Type B pancreatic cell (in vitro differentiated cells): Measurements from ENCODE around the gene FXYD5. TPM values are rescaled to one million over a fixed set of nuclear protein-coding genes. Genes with fewer than 3 reads are reported as not detected.
A peak's percentile ranks its signal among the peaks of the same experiment; 100 is the strongest.

Experiments
- DNase-seq: peaks from one replicate; pipeline ENCODE4 v3.0.0; 2021; ENCODE audit warnings: mixed read lengths; ENCODE audit not compliant: unreplicated experiment; ENCODE audit errors: extremely low spot score
- H3K27ac Mint-ChIP-seq: 2 replicates; pipeline ENCODE4 v1.8.0; 2021; ENCODE audit warnings: mild to moderate bottlenecking, mixed read lengths
- H3K27me3 Mint-ChIP-seq: 2 replicates; pipeline ENCODE4 v1.8.0; 2021; ENCODE audit warnings: mixed read lengths
- H3K36me3 Mint-ChIP-seq: 2 replicates; pipeline ENCODE4 v1.8.0; 2021; ENCODE audit warnings: mixed read lengths
- H3K4me1 Mint-ChIP-seq: one replicate; pipeline ENCODE4 v1.8.0; 2021; ENCODE audit warnings: mixed read lengths; ENCODE audit not compliant: unreplicated experiment
- H3K4me3 Mint-ChIP-seq: 2 replicates; pipeline ENCODE4 v1.8.0; 2021; ENCODE audit warnings: mild to moderate bottlenecking, mixed read lengths
- H3K9me3 Mint-ChIP-seq: 2 replicates; pipeline ENCODE4 v1.8.0; 2021; ENCODE audit warnings: mixed read lengths
- CTCF ChIP-seq: fragments of 200-600 bp; sonication (generic); conservative IDR thresholded peaks from 2 replicates; pipeline ENCODE4 v1.5.0; 2021; ENCODE audit warnings: antibody characterized with exemption, mild to moderate bottlenecking
- total RNA-seq: library from RNA; stranded (reverse); gene quantifications from 2 replicates; pipeline ENCODE4 v1.2.1, GENCODE V29; 2021; ENCODE audit warnings: low replicate concordance

FXYD5 gene
- total RNA-seq, 1 donor from 2014 or later, result 24.2 TPM

- Mint-ChIP-seq H3K9me3 (no peaks in the 10 kb centered on the region), H3K27me3 (no peaks in the 10 kb centered on the region), H3K4me3 (no peak overlapping the region), H3K4me1 (no peaks in the 10 kb centered on the region), H3K36me3 (no peaks in the 10 kb centered on the region), H3K27ac (peak overlapping the region; percentile 48)
- TF ChIP-seq CTCF, result no peak
- DNase-seq, result no peak
These were observed 59.4 kb downstream of the FXYD5 start for GRCh38 chr19:35213663-35214632.

GRCh38 chr19:35214766-35215422 lies 60.4 kb downstream of the FXYD5 start:
- H3K27ac Mint-ChIP-seq, result no peak overlapping the region

GRCh38 chr19:35216016-35216832 lies 61.7 kb downstream of the FXYD5 start:
- H3K4me1 Mint-ChIP-seq, result no peaks in the 10 kb centered on the region
- no peak overlapping the region for H3K27ac Mint-ChIP-seq
- no peaks in the 10 kb centered on the region for H3K27me3 Mint-ChIP-seq
- no peak for DNase-seq
- peaks cover 5% of the 10 kb centered on the region for H3K9me3 Mint-ChIP-seq
- TF ChIP-seq CTCF, result no peak
- H3K4me3 Mint-ChIP-seq, result no peak overlapping the region
- no peaks in the 10 kb centered on the region for H3K36me3 Mint-ChIP-seq

More at GRCh38 chr19:35214766-35215422, 60.4 kb downstream of the FXYD5 start:
- no peak for TF ChIP-seq CTCF
- no peak for DNase-seq
- no peaks in the 10 kb centered on the region for H3K4me1 Mint-ChIP-seq
- no peaks in the 10 kb centered on the region for H3K27me3 Mint-ChIP-seq
- peaks cover 5% of the 10 kb centered on the region for H3K9me3 Mint-ChIP-seq
- H3K36me3 Mint-ChIP-seq, result no peaks in the 10 kb centered on the region
- H3K4me3 Mint-ChIP-seq, result no peak overlapping the region

GRCh38 chr19:35216833-35217648 lies 62.5 kb downstream of the FXYD5 start:
- no peak for TF ChIP-seq CTCF
- no peak for DNase-seq
- Mint-ChIP-seq H3K27me3 (no peaks in the 10 kb centered on the region), H3K27ac (no peak overlapping the region), H3K36me3 (no peaks in the 10 kb centered on the region), H3K4me3 (no peak overlapping the region), H3K9me3 (peaks cover 5% of the 10 kb centered on the region), H3K4me1 (no peaks in the 10 kb centered on the region)

GRCh38 chr19:35217649-35217990 lies 63.1 kb downstream of the FXYD5 start:
- H3K36me3 Mint-ChIP-seq, result no peaks in the 10 kb centered on the region
- peaks cover 5% of the 10 kb centered on the region for H3K9me3 Mint-ChIP-seq
- TF ChIP-seq CTCF, result no peak
- H3K27ac Mint-ChIP-seq, result no peak overlapping the region
- H3K27me3 Mint-ChIP-seq, result no peaks in the 10 kb centered on the region
- DNase-seq, result no peak
- no peaks in the 10 kb centered on the region for H3K4me1 Mint-ChIP-seq
- H3K4me3 Mint-ChIP-seq, result no peak overlapping the region
